HG03097 (cell line): ENCODE measurements around the gene COMMD9.

Source experiments
- ATAC-seq: cut with Tn5 transposase; IDR thresholded peaks from one replicate; pipeline ENCODE4 v1.9.1; 2021; ENCODE audit not compliant: unreplicated experiment, low FRiP score

COMMD9 gene

GRCh38 chr11:36296884-36297543, 7.8 kb upstream of the COMMD9 start:
- ATAC-seq: no peak

- no peak for ATAC-seq
Observed at GRCh38 chr11:36295926-36296325, 6.7 kb upstream of the COMMD9 start, which contains the start of gene PRR5L. Gene PRR5L (plus strand): TSS chr11:36296288. CDS start chr11:36401122, 104,834 bp downstream.

GRCh38 chr11:36292311-36292722, 3.1 kb upstream of the COMMD9 start:
- ATAC-seq: no peak

- ATAC-seq: no peak
Observed at GRCh38 chr11:36288442-36289225, 590 bp downstream of the COMMD9 start.

GRCh38 chr11:36282926-36283325, 6.3 kb downstream of the COMMD9 start:
- ATAC-seq: no peak

- no peak for ATAC-seq
Observed at GRCh38 chr11:36281850-36282249, 7.4 kb downstream of the COMMD9 start.

GRCh38 chr11:36280531-36280930, 8.7 kb downstream of the COMMD9 start:
- ATAC-seq: no peak

- no peak for ATAC-seq
Observed at GRCh38 chr11:36278531-36279282, 10.5 kb downstream of the COMMD9 start.

- no peak for ATAC-seq
Observed at GRCh38 chr11:36274414-36274813, 14.8 kb downstream of the COMMD9 start.

- ATAC-seq: no peak
Observed at GRCh38 chr11:36273110-36273509, 16.1 kb downstream of the COMMD9 start.

GRCh38 chr11:36271794-36272407, 17.3 kb downstream of the COMMD9 start:
- no peak for ATAC-seq

- ATAC-seq: no peak
Observed at GRCh38 chr11:36270701-36271100, 18.5 kb downstream of the COMMD9 start.

- no peak for ATAC-seq
Observed at GRCh38 chr11:36268337-36268985, 20.8 kb downstream of the COMMD9 start.

GRCh38 chr11:36266767-36267166, 22.5 kb downstream of the COMMD9 start:
- no peak for ATAC-seq

- ATAC-seq: peak; percentile 79
Observed at GRCh38 chr11:36265793-36266628, 23.2 kb downstream of the COMMD9 start.

GRCh38 chr11:36264973-36265344, 24.3 kb downstream of the COMMD9 start:
- ATAC-seq: no peak

- no peak for ATAC-seq
Observed at GRCh38 chr11:36264011-36264972, 24.9 kb downstream of the COMMD9 start.

- no peak for ATAC-seq
Observed at GRCh38 chr11:36261094-36261493, 28.1 kb downstream of the COMMD9 start.
